Stimulated activated CD8-positive, alpha-beta memory T cell treated with anti-CD3 and anti-CD28 coated beads, Interleukin-7, amount 100 ng/mL, for 4 hours (primary cell): ENCODE measurements around the gene TBCCD1.
"Not testable (repeated sequence)": the region's sequence is repeated elsewhere in the genome, so short reads cannot be mapped to it uniquely, and the experiment has no call there.

Experiments used
- DNase-seq, 2 donors: peaks; one replicate each; pipeline ENCODE4 v3.0.0-alpha.2; 2020; ENCODE audit warnings: low read depth in 2 of 2

The TBCCD1 gene

GRCh38 chr3:186596568-186597287 is 29.6 kb upstream of the TBCCD1 start:
- no peak for DNase-seq

- DNase-seq = no peak
Observed at GRCh38 chr3:186594591-186595113, 27.5 kb upstream of the TBCCD1 start.

GRCh38 chr3:186593862-186594261 is 26.7 kb upstream of the TBCCD1 start:
- DNase-seq = no peak

GRCh38 chr3:186592682-186593081 is 25.5 kb upstream of the TBCCD1 start:
- no peak for DNase-seq

- DNase-seq = no peak
Observed at GRCh38 chr3:186590580-186591295, 23.6 kb upstream of the TBCCD1 start.

GRCh38 chr3:186589856-186590579 is 22.9 kb upstream of the TBCCD1 start:
- DNase-seq = no peak

GRCh38 chr3:186589121-186589520 is 22.0 kb upstream of the TBCCD1 start:
- DNase-seq = no peak

- no peak for DNase-seq
Observed at GRCh38 chr3:186588632-186589031, 21.5 kb upstream of the TBCCD1 start.

GRCh38 chr3:186587183-186587582 is 20.0 kb upstream of the TBCCD1 start:
- no peak for DNase-seq

GRCh38 chr3:186586245-186586644 is 19.1 kb upstream of the TBCCD1 start:
- not testable (repeated sequence) for DNase-seq

GRCh38 chr3:186583831-186584230 is 16.7 kb upstream of the TBCCD1 start:
- no peak for DNase-seq

GRCh38 chr3:186582541-186582940 is 15.4 kb upstream of the TBCCD1 start:
- DNase-seq = no peak

- DNase-seq = no peak
Observed at GRCh38 chr3:186580785-186581184, 13.6 kb upstream of the TBCCD1 start.

GRCh38 chr3:186577521-186577920 is 10.4 kb upstream of the TBCCD1 start:
- no peak for DNase-seq

GRCh38 chr3:186571644-186572013 is 4.5 kb upstream of the TBCCD1 start:
- no peak for DNase-seq

GRCh38 chr3:186570941-186571643 is 4.0 kb upstream of the TBCCD1 start:
- no peak for DNase-seq

- DNase-seq = peak; percentile 98 to 99
Observed at GRCh38 chr3:186570096-186570940, 3.2 kb upstream of the TBCCD1 start, which contains the start of gene DNAJB11. DNAJB11 (plus strand) TSS chr3:186570720; CDS start chr3:186570898, 178 bp downstream.

- DNase-seq = no peak
Observed at GRCh38 chr3:186569779-186570095, 2.6 kb upstream of the TBCCD1 start.

- not testable (repeated sequence) for DNase-seq
Observed at GRCh38 chr3:186569361-186569760, 2.2 kb upstream of the TBCCD1 start.

- DNase-seq = no peak
Observed at GRCh38 chr3:186566772-186567071, 417 bp downstream of the TBCCD1 start.

GRCh38 chr3:186564586-186564985 is 2.6 kb downstream of the TBCCD1 start:
- no peak for DNase-seq
